ENCODE data around the gene BUD13.

The BUD13 gene

GRCh38 chr11:116792869-116793771 lies 20.3 kb upstream of the BUD13 start:
- DNase-seq (ENCODE audit: low read depth): no peak

- no peak for DNase-seq (ENCODE audit: low read depth)
Measured at GRCh38 chr11:116792144-116792868, 19.5 kb upstream of the BUD13 start.

GRCh38 chr11:116791813-116792143 lies 19.0 kb upstream of the BUD13 start, which contains the start of gene APOA5:
Gene APOA5 (minus strand): TSS chr11:116791879. CDS start chr11:116791860, 19 bp downstream.
- no peak for DNase-seq (ENCODE audit: low read depth)

GRCh38 chr11:116791002-116791812 lies 18.4 kb upstream of the BUD13 start:
- DNase-seq (ENCODE audit: low read depth): no peak

- DNase-seq (ENCODE audit: low read depth): no peak
Measured at GRCh38 chr11:116790167-116791001, 17.6 kb upstream of the BUD13 start.

- DNase-seq (ENCODE audit: low read depth): no peak
Measured at GRCh38 chr11:116788975-116789374, 16.2 kb upstream of the BUD13 start.

GRCh38 chr11:116788534-116788933 lies 15.7 kb upstream of the BUD13 start:
- DNase-seq (ENCODE audit: low read depth): no peak

GRCh38 chr11:116787786-116788486 lies 15.1 kb upstream of the BUD13 start, which contains the start of gene ZPR1:
Gene ZPR1 (minus strand): TSS chr11:116788023. CDS start chr11:116787990, 33 bp downstream.
- no peak for DNase-seq (ENCODE audit: low read depth)

- no peak for DNase-seq (ENCODE audit: low read depth)
Measured at GRCh38 chr11:116787436-116787785, 14.6 kb upstream of the BUD13 start.

GRCh38 chr11:116786966-116787365 lies 14.2 kb upstream of the BUD13 start:
- DNase-seq (ENCODE audit: low read depth): no peak

- DNase-seq (ENCODE audit: low read depth): no peak
Measured at GRCh38 chr11:116786326-116786725, 13.5 kb upstream of the BUD13 start.

GRCh38 chr11:116782728-116783127 lies 9.9 kb upstream of the BUD13 start:
- DNase-seq (ENCODE audit: low read depth): no peak

GRCh38 chr11:116778556-116778955 lies 5.8 kb upstream of the BUD13 start:
- no peak for DNase-seq (ENCODE audit: low read depth)

- no peak for DNase-seq (ENCODE audit: low read depth)
Measured at GRCh38 chr11:116777056-116777455, 4.3 kb upstream of the BUD13 start.

GRCh38 chr11:116776522-116776984 lies 3.8 kb upstream of the BUD13 start:
- no peak for DNase-seq (ENCODE audit: low read depth)

GRCh38 chr11:116775975-116776374 lies 3.2 kb upstream of the BUD13 start:
- no peak for DNase-seq (ENCODE audit: low read depth)

GRCh38 chr11:116774661-116775060 lies 1.9 kb upstream of the BUD13 start:
- DNase-seq (ENCODE audit: low read depth): no peak

- DNase-seq (ENCODE audit: low read depth): no peak
Measured at GRCh38 chr11:116773203-116774097, 663 bp upstream of the BUD13 start.

GRCh38 chr11:116771935-116772334 lies 852 bp downstream of the BUD13 start:
- no peak for DNase-seq (ENCODE audit: low read depth)

- no peak for DNase-seq (ENCODE audit: low read depth)
Measured at GRCh38 chr11:116762132-116762531, 10.7 kb downstream of the BUD13 start.

Measured in HS-27A (cell line).